DMS 273 (cell line): ENCODE measurements around the gene PDZD2.

Experiments used
- DNase-seq: peaks from one replicate; lab custom pipeline; 2025; ENCODE audit not compliant: unreplicated experiment; lab: John Stamatoyannopoulos, UW

The PDZD2 gene

DNA sequence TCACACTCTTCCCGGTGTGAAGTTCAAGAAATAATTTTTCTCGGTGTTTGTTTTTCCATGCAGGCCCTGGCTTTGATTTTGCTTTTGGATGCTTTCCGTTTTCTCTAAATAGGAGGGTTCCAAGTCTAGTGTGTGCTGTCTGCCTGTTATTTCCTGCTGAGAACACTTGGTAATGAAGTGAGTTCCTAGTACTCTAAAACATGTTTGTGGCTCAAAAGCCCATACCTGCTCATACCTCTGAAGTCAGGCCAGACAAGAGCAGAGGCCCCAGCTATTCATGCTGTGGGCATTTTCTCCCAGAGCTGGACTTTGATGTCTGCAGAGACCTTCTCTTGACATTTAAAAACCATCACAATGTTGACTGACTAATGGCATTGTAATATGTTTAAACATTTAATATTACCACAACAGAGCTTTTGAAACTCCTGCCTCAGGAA is 324.0 kb downstream of the PDZD2 start:
- DNase-seq, result no peak

- DNase-seq, result no peak
Measured at GRCh38 chr5:31963358-31964006, 324.6 kb downstream of the PDZD2 start.

- no peak for DNase-seq
Measured at GRCh38 chr5:31964007-31964360, 325.1 kb downstream of the PDZD2 start.

DNA sequence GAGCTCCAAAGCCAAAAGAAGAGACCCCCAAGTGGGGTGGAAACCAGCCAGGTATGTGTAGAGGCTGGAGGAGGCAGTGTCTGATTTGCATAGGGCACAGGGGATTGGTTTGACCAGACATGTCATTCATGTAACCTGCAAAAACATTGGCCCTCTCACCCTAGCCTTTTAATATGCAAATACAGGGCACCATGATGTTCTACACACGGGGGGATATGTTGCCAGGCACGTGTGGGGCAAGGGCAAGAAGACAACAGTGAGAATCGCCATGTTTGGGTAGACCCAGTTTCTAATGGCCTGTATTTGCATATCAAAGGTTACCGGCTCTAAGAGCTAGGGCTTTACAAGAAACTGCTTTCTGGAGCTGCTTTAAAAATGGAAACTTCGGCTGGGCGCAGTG is 326.3 kb downstream of the PDZD2 start:
- no peak for DNase-seq

DNA sequence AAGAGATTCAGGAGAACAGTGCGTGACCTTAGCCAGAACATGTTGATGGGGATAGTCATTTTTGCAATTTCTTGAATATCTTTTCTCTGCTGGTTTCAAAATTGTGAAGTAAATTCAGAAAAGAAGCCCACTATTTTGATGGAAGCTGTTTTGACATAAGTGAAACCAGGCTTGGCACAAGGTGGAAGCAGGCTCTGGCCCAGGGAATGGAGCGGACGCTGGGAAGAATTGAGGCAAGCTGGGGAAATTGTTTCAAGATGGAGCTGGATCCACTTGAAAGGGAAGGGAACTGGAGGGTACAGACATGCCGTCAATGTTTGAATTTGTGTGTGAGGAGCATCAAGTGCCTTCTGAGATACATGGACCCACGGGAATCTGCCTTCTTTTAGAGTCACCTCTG is 328.0 kb downstream of the PDZD2 start:
- no peak for DNase-seq

GRCh38 chr5:31967461-31967860 is 328.5 kb downstream of the PDZD2 start:
- DNase-seq, result no peak

DNA sequence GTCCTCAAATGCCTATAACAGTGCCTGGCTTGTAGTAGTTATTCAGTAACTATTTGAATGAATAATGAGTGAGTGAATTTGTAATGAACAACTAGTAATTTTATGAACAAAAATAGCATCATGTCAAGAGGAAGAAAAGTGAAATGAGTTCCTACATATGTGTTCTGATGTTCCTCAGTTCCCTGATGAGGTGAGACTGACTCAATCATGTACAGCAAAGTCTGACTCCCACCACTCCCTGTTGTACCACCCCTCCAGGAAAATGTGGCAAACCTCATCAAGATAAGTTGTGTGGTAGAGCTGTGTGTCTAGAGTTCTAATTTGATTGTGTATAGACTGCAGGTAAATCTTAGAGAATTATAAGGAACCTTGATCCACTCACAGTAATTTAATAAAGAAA is 333.6 kb downstream of the PDZD2 start:
- DNase-seq, result no peak

DNA sequence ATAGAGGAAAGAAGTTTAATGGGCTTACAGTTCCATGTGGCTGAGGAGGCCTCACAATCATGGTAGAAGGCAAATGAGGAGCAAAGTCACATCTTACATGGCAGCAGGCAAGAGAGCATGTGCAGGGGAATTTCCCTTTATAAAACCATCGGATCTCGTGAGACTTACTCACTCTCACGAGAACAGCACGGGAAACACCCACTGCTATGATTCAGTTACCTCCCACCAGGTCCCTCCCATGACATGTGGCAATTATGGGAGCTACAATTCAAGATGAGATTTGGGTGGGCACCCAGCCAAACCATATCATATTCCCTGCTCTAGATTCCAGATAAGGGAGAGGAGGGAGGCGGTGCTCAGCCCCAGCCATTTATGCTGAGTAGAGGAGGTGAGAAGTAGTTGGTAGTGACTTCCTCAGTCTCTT is 336.3 kb downstream of the PDZD2 start:
- peak; percentile 69 for DNase-seq

GRCh38 chr5:31976169-31976568 is 337.2 kb downstream of the PDZD2 start:
- DNase-seq, result no peak

- DNase-seq, result no peak
Measured at GRCh38 chr5:31981361-31981945, 342.5 kb downstream of the PDZD2 start.

- DNase-seq, result no peak
Measured at GRCh38 chr5:31982027-31982426, 343.1 kb downstream of the PDZD2 start.

- no peak for DNase-seq
Measured at GRCh38 chr5:31982621-31983020, 343.7 kb downstream of the PDZD2 start.

DNA sequence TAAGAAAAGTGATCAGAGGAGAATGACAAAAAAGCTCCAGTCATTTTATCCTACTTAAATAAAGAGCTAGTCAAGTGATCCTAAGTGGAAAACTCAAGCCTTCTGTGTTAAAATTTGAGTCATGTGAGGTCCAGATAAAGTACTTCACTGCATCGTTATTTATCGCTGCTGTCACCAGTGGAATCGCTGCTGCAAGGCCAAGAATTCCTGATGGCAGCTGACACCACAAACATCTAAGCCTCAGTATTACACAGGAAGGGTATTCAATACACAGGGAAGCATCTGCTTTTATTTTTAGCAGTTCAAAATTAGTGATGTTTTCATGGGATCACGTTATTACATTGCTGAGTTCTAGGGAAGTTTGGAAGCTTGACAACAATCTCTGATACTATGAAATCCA is 344.9 kb downstream of the PDZD2 start:
- DNase-seq, result no peak

DNA sequence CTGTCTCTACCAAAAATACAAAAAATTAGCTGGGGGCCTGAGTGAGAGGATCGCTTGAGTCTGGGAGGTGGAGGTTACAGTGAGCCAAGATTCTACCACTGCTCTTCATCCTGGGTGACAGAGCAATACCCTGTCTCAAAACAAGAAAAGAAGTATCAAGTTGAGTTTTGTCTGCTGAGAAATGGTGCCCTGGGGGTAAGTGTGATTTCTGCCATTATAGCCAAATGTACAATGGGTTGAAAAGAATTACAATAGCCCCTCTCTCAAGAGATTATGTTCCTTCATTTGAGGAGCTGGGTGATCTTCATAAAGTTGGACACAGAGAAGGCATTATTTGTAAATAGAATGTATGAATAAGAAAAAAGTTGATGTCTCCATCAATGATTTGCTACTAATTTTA is 345.8 kb downstream of the PDZD2 start:
- no peak for DNase-seq

- no peak for DNase-seq
Measured at GRCh38 chr5:31986101-31986500, 347.2 kb downstream of the PDZD2 start.

GRCh38 chr5:31987985-31988710 is 349.2 kb downstream of the PDZD2 start:
- DNase-seq, result peak; percentile 49

- peak; percentile 58 for DNase-seq
Measured at GRCh38 chr5:31990081-31990650, 351.2 kb downstream of the PDZD2 start.

DNA sequence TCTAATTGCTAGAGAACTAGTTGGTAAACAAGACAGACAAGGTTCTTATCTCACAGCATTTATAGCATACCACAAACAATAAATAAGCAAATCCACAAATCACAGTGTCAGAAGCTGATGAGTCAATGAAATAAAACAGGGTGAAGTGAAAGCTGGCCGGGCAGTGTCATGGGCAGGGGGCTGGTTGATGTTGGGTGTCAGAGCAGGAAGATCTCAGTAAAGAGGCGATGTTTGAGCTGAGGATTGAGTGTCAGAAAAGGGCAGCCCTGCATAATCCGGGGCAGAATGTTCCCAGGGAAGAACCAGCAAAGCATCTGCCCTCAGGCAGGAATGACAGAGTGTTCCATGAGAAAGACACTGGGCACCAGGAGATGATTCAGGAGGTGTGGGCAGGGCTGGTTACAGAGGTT is 351.8 kb downstream of the PDZD2 start:
- peak; percentile 14 for DNase-seq

- DNase-seq, result no peak
Measured at GRCh38 chr5:31992377-31992776, 353.4 kb downstream of the PDZD2 start.

DNA sequence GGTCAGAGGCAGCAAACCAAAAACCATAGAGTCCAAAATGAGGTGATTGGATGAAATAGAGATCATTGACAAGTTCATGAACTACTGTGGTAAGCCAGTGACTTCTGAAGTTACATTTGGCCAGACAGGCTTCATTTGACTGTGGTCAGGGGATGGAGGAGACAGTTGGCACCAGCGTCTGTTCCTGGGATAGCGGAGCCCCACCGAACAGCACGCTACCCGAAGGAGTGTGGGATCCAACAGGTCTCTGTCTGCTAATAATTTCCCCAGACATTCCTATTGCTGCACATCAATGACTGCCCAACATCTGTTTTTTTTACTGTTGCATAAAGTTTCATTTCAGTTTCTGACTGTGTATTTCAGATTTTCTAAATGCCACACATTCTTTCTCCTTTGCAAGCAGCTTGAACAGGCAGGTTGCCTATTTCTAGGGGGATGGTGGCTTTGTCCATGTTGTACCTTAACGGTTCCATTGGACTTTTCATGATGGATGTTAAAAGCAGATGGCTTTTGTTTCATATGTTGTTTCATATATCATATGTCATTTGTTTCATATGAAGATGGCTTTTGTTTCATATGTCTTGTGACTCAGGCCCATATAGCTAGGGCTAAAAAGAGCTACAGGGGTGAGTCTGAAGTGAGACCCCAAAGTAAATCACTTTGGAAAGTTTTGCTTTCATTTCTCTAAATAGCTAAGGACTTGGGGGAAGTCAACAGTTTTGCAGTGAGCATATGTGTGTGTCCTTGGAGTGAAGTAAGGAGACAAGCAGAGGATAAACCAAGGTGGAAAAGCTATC is 354.4 kb downstream of the PDZD2 start:
- no peak for DNase-seq

DNA sequence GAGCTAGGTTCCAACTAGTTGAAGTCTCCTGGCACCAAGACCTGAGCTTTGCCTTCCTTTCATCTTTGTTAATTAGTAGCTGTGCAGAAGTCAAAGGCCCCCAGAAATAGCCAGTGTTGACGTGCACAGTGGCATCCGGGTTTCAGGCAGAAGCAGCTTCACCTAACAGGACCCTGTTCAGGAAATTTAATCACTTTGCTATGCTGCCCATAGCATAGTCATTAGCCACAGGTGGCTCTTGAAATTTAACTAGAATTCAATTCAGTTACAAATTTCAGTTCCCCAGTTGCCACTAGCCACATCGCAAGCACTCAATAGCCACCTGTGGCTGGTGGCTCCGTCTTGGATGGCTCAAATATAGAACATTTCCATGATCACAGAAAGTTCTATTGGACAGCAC is 356.1 kb downstream of the PDZD2 start:
- DNase-seq, result no peak
